ENCODE results near the gene IRX5.

IRX5 gene

GRCh38 chr16:54929090-54930004, 1.3 kb upstream of the IRX5 start:
- DNase-seq (ENCODE audit: extremely low read depth, low read depth), result peak; percentile 97
- no peak for TF ChIP-seq CTCF (IDR thresholded peaks at IDR 0.05; ENCODE audit: low read depth, low read length, missing control alignments)
- peak overlapping the region; percentile 82 for H3K4me3 ChIP-seq (replicated peaks; ENCODE audit: low read depth, low read length)

GRCh38 chr16:54930869-54931119, 129 bp downstream of the IRX5 start:
- H3K4me3 ChIP-seq (replicated peaks; ENCODE audit: low read depth, low read length), result peak overlapping the region; percentile 82
- no peak for TF ChIP-seq CTCF (IDR thresholded peaks at IDR 0.05; ENCODE audit: low read depth, low read length, missing control alignments)
- DNase-seq (ENCODE audit: extremely low read depth, low read depth), result no peak

GRCh38 chr16:54931120-54932014, 702 bp downstream of the IRX5 start:
- no peak for DNase-seq (ENCODE audit: extremely low read depth, low read depth)
- peak overlapping the region; percentile 82 for H3K4me3 ChIP-seq (replicated peaks; ENCODE audit: low read depth, low read length)
- no peak for TF ChIP-seq CTCF (IDR thresholded peaks at IDR 0.05; ENCODE audit: low read depth, low read length, missing control alignments)

DNA sequence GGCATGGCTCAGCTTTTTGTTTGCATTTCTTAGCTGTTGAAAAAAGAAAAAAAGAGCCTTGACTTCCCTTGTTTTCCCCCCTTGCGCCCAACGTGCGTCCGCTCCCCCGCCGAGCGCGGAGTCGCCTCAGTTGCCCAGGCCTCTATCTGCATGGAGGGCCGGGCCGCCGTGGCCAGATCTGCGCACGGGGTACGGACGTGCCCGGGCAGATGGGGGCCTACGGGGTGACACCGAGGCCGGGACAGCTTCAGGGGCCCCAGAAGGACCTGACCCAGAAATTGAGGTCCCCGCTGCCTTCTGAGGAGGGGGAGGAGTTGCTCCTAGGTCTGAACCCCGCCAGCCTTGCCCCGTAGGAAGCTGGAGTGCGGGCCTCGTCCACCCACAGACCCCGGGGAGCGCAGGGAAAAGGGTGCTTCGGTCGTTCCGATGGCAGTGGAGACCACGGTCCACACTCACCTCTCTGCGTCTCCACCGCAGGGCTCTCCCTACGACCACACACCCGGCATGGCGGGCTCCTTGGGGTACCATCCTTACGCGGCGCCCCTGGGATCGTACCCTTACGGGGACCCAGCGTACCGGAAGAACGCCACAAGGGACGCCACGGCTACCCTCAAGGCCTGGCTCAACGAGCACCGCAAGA, 1.5 kb downstream of the IRX5 start:
- peak overlapping the region; percentile 82 for H3K4me3 ChIP-seq (replicated peaks; ENCODE audit: low read depth, low read length)
- no peak for TF ChIP-seq CTCF (IDR thresholded peaks at IDR 0.05; ENCODE audit: low read depth, low read length, missing control alignments)
- no peak for DNase-seq (ENCODE audit: extremely low read depth, low read depth)

- peak; percentile 7 for TF ChIP-seq CTCF (IDR thresholded peaks at IDR 0.05; ENCODE audit: low read depth, low read length, missing control alignments)
- H3K4me3 ChIP-seq (replicated peaks; ENCODE audit: low read depth, low read length), result peak overlapping the region; percentile 82
- DNase-seq (ENCODE audit: extremely low read depth, low read depth), result no peak
Observed at GRCh38 chr16:54932737-54933254, 2.1 kb downstream of the IRX5 start.

DNA sequence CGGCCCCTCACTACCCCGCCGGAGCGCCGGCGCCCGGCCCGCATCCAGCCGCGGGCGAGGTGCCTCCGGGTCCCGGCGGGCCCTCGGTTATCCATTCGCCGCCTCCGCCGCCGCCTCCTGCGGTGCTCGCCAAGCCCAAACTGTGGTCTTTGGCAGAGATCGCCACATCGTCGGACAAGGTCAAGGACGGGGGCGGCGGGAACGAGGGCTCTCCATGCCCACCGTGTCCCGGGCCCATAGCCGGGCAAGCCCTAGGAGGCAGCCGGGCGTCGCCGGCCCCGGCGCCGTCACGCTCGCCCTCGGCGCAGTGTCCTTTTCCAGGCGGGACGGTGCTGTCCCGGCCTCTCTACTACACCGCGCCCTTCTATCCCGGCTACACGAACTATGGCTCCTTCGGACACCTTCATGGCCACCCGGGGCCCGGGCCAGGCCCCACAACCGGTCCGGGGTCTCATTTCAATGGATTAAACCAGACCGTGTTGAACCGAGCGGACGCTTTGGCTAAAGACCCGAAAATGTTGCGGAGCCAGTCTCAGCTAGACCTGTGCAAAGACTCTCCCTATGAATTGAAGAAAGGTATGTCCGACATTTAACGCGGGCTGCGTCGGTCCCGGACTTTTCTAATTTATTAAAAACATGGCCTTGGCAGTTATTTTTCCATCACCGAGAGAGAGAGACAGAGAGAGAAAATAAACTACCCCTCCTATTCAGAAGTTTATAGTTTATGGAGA, 2.8 kb downstream of the IRX5 start:
- DNase-seq (ENCODE audit: extremely low read depth, low read depth), result no peak
- peak overlapping the region; percentile 82 for H3K4me3 ChIP-seq (replicated peaks; ENCODE audit: low read depth, low read length)
- TF ChIP-seq CTCF (IDR thresholded peaks at IDR 0.05; ENCODE audit: low read depth, low read length, missing control alignments), result no peak
